ENCODE measurements around the gene IRF2BPL.

- TF ChIP-seq CTCF (conservative IDR thresholded peaks at IDR 0.05; ENCODE audit: low read depth, low read length) (no peak), EZH2 (IDR thresholded peaks at IDR 0.05; ENCODE audit: borderline replicate concordance, low read depth, low read length, poor library complexity, severe bottlenecking) (no peak)
Measured at GRCh38 chr14:77052281-77053044, 24.0 kb upstream of the IRF2BPL start.

Measured in A673 (cell line).